Upper lobe of left lung (tissue), 4 donors: ENCODE results near the gene KCNK4.

Experiments used
- CTCF ChIP-seq, 6 experiments: fragments of 450-650 bp in 4 of 6; fragments of 200-600 bp in 2 of 6; sonication (generic) in 2 of 6; IDR thresholded peaks; one replicate each; pipeline ENCODE4 v1.5.1; 2016 to 2019; ENCODE audit warnings: antibody characterized with exemption in 6 of 6
- EP300 ChIP-seq, 4 donors: sonication (generic); formaldehyde crosslinking; IDR thresholded peaks; one replicate each; pipeline ENCODE4 v1.5.1; 2017; ENCODE audit warnings: antibody characterized with exemption in 4 of 4, control low read depth in 2 of 4
- POLR2A ChIP-seq, 4 donors: fragments of 450-650 bp; IDR thresholded peaks; one replicate each; pipeline ENCODE4 v1.5.1; 2016 to 2017; ENCODE audit warnings: antibody characterized with exemption in 4 of 4, mild to moderate bottlenecking in 2 of 4

GRCh38 chr11:64306876-64307622, 15.9 kb downstream of the KCNK4 start:
- TF ChIP-seq CTCF (IDR thresholded peaks at IDR 0.05), result no peak
- TF ChIP-seq POLR2A (IDR thresholded peaks at IDR 0.05), result no peak
- no peak for TF ChIP-seq EP300 (IDR thresholded peaks at IDR 0.05)
